Kidney epithelial cell (primary cell): Measurements from ENCODE around the gene USP32. TPM values are rescaled to one million over a fixed set of nuclear protein-coding genes. Genes with fewer than 3 reads are reported as not detected.

Source experiments
- DNase-seq: peaks from one replicate; pipeline ENCODE4 v3.0.0-alpha.2; 2010; ENCODE audit warnings: low read depth
- H3K27me3 ChIP-seq: 2 replicates; pipeline ENCODE4 v1.6.0; 2011; ENCODE audit warnings: low read length; ENCODE audit not compliant: control insufficient read depth, insufficient read depth
- H3K36me3 ChIP-seq: 2 replicates; pipeline ENCODE4 v1.5.1; 2011; ENCODE audit warnings: low read length; ENCODE audit not compliant: control insufficient read depth, insufficient read depth
- H3K4me3 ChIP-seq: 2 replicates; pipeline ENCODE4 v1.5.1; 2011; ENCODE audit warnings: low read depth, mild to moderate bottlenecking, control low read depth, low read length
- CTCF ChIP-seq: IDR thresholded peaks from 2 replicates; pipeline ENCODE4 v1.5.1; 2011; ENCODE audit warnings: mild to moderate bottlenecking, moderate library complexity, low read length, control low read depth, inconsistent platforms; ENCODE audit not compliant: insufficient read depth, poor library complexity, severe bottlenecking
- total RNA-seq: library from RNA; depleted of rRNA; stranded (reverse); fragments of >200 nt; gene quantifications from 2 replicates; pipeline ENCODE4 v1.2.3, GENCODE V29; 2015

Gene USP32
- total RNA-seq, 1 donor from 2014 or later = 37.2 TPM

DNA sequence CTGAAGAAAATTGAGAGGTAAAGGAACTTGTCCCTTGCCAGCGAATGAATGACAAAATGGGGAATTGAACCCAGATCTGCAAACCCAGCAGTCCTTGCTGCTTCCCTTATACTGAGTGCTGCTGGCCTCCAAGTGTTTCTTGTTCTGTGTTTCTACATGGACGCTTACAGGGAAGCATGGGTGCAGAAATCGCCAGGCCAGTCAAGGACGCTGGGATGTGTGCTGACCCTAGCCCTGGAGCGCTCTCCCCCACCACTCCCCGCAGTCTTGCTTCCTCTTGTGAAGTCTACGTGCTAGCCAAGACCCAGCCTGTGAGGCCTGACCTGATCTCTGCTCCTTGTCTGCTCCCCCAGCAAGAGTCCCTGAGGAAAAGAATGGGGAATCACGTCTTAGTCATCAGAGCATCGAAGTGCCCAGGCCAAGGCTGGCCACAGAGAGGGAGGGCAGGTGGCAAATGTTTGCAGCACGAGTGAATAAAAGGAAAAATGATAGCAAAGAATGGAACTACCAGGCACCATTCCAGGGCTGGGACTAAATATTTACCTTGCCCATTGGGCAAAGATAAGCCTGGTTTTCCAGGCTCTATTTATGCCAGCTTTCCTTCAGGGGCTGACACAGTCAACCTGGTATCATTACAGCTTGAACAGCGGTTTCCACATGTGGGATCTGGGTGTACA is 224.7 kb downstream of the USP32 start:
- TF ChIP-seq CTCF = no peak
- DNase-seq = no peak
- H3K36me3 ChIP-seq = no peaks in the 10 kb centered on the region
- no peaks in the 10 kb centered on the region for H3K27me3 ChIP-seq
- no peak overlapping the region for H3K4me3 ChIP-seq

DNA sequence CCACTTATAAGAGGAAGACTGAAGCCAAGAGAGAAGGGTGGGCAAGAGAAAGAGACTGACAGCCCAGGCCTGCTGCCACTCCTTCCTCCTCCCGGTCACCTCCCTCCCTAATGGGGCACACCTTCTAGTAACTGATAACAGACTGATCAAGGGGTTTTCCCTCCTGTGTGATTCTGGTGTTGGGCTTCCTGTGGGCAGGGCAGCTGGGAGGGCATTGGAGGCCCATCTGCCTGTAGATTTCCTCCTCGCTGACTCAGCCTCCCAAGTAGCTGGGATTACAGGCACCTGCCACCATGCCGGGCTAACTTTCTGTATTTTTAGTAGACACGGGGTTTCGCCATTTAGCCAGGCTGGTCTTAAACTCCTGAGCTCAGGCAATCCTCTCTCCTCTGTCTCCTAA is 226.0 kb downstream of the USP32 start:
- no peak for TF ChIP-seq CTCF
- no peaks in the 10 kb centered on the region for H3K36me3 ChIP-seq
- no peak for DNase-seq

DNA sequence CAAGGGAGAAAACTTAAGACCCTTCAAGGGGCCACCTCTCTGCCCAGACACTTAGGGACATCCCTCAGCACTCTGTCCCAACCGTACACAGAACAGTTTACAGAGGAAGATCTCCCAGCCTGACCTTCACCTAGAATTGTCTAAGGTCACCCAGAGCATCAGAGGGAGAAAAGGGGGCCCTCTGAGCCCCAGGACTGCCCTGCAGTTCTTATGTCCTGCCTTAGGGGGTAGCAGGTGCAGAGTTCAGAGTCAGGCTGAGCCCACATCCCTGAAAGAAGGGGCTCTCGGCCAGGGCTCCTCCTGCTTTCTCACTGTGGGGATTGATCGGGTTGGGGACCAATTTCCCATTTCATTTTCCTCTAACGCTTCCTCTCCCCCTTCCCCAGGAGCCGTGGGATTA is 226.7 kb downstream of the USP32 start:
- no peaks in the 10 kb centered on the region for H3K27me3 ChIP-seq
- TF ChIP-seq CTCF = no peak
- DNase-seq = no peak
- H3K4me3 ChIP-seq = no peak overlapping the region
- no peaks in the 10 kb centered on the region for H3K36me3 ChIP-seq

More for the DNA sequence above, 226.0 kb downstream of the USP32 start:
- Histone ChIP-seq H3K4me3 (no peak overlapping the region), H3K27me3 (no peaks in the 10 kb centered on the region)

- TF ChIP-seq CTCF = no peak
- Histone ChIP-seq H3K36me3 (no peaks in the 10 kb centered on the region), H3K4me3 (no peak overlapping the region), H3K27me3 (no peaks in the 10 kb centered on the region)
- DNase-seq = no peak
These were observed 227.2 kb downstream of the USP32 start for GRCh38 chr17:60164697-60165096.

DNA sequence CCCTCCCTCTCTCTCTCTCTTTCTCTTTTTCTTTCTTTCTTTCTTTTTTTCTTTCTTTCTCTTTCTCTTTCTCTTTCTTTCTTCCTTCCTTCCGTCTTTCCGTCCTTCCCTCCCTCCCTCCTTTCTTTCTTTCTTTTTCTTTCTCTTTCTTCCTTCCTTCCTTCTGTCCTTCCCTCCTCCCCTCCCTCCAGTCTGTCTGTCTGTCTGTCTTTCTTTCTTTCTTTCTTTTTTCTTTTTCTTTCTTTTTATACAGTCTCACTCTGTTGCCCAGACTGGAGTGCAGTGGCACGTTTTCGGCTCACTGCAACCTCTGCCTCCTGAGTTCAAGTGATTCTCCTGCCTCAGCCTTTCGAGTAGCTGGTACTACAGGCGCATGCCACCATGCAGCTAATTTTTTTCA is 227.8 kb downstream of the USP32 start:
- DNase-seq = no peak
- H3K36me3 ChIP-seq = no peaks in the 10 kb centered on the region
- TF ChIP-seq CTCF = no peak

More for the DNA sequence above, 227.8 kb downstream of the USP32 start:
- Histone ChIP-seq H3K4me3 (no peak overlapping the region), H3K27me3 (peaks cover under 1% of the 10 kb centered on the region)
